Stimulated activated CD4-positive, alpha-beta T cell treated with anti-CD3 and anti-CD28 coated beads, Interleukin-15, amount 100 ng/mL, for 24 hours (primary cell): ENCODE results near the gene GAPVD1.

Experiments
- DNase-seq: peaks from one replicate; pipeline ENCODE4 v3.0.0-alpha.2; 2020

Gene GAPVD1

GRCh38 chr9:125407974-125408900 lies 146.6 kb downstream of the GAPVD1 start:
- DNase-seq = peak; percentile 88

- peak; percentile 32 for DNase-seq
These were observed 147.6 kb downstream of the GAPVD1 start for GRCh38 chr9:125409217-125409636.

GRCh38 chr9:125409637-125410521 lies 148.3 kb downstream of the GAPVD1 start:
- peak; percentile 60 for DNase-seq

- DNase-seq = no peak
These were observed 148.9 kb downstream of the GAPVD1 start for GRCh38 chr9:125410522-125410894.

GRCh38 chr9:125411171-125411756 lies 149.6 kb downstream of the GAPVD1 start:
- DNase-seq = no peak

GRCh38 chr9:125412166-125412565 lies 150.5 kb downstream of the GAPVD1 start:
- DNase-seq = no peak

- no peak for DNase-seq
These were observed 152.0 kb downstream of the GAPVD1 start for GRCh38 chr9:125413579-125413978.

- DNase-seq = no peak
These were observed 154.2 kb downstream of the GAPVD1 start for GRCh38 chr9:125415583-125416460.

- DNase-seq = no peak
These were observed 154.9 kb downstream of the GAPVD1 start for GRCh38 chr9:125416517-125416916.
